Activated T-helper 1 cell treated with anti-CD3 and anti-CD28 coated beads, Interleukin-12 subunit alpha, Interleukin-12 subunit beta, Interleukin-2, Interleukin-4 antibody, amounts not matched to agents 30 ng/mL and 10 ng/mL and 1 ng/mL, durations not matched to agents 14 hours and 24 hours and 36 hours (primary cell): Measurements from ENCODE around the gene RAD52. TPM values are rescaled to one million over a fixed set of nuclear protein-coding genes. Genes with fewer than 3 reads are reported as not detected.

ENCODE experiments used
- DNase-seq: peaks from one replicate; pipeline ENCODE4 v3.0.0; 2021; ENCODE audit warnings: low spot score
- H3K27ac Mint-ChIP-seq: one replicate; pipeline ENCODE4 v1.8.0; 2021; ENCODE audit warnings: mild to moderate bottlenecking, mixed read lengths
- H3K27me3 Mint-ChIP-seq: one replicate; pipeline ENCODE4 v1.8.0; 2022; ENCODE audit warnings: mild to moderate bottlenecking, moderate library complexity, mixed read lengths; ENCODE audit not compliant: insufficient read depth
- H3K36me3 Mint-ChIP-seq: one replicate; pipeline ENCODE4 v1.8.0; 2021; ENCODE audit warnings: low read depth, mixed read lengths
- H3K4me1 Mint-ChIP-seq: one replicate; pipeline ENCODE4 v1.8.0; 2021; ENCODE audit warnings: low read depth, mixed read lengths
- H3K4me3 Mint-ChIP-seq: one replicate; pipeline ENCODE4 v1.8.0; 2021; ENCODE audit warnings: mild to moderate bottlenecking, moderate library complexity, mixed read lengths
- H3K9me3 Mint-ChIP-seq: one replicate; pipeline ENCODE4 v1.8.0; 2021; ENCODE audit warnings: mixed read lengths
- intact Hi-C: fragments of 100-400 bp; cut with micrococcal nuclease; formaldehyde crosslinking; loops from one replicate; pipeline ENCODE4 v1.15.1; 2024
- total RNA-seq: library from RNA; stranded (reverse); gene quantifications from 2 replicates; pipeline ENCODE4 v1.2.3, GENCODE V29; 2022

RAD52 gene
- total RNA-seq, 1 donor from 2014 or later: 15.4 TPM

DNA sequence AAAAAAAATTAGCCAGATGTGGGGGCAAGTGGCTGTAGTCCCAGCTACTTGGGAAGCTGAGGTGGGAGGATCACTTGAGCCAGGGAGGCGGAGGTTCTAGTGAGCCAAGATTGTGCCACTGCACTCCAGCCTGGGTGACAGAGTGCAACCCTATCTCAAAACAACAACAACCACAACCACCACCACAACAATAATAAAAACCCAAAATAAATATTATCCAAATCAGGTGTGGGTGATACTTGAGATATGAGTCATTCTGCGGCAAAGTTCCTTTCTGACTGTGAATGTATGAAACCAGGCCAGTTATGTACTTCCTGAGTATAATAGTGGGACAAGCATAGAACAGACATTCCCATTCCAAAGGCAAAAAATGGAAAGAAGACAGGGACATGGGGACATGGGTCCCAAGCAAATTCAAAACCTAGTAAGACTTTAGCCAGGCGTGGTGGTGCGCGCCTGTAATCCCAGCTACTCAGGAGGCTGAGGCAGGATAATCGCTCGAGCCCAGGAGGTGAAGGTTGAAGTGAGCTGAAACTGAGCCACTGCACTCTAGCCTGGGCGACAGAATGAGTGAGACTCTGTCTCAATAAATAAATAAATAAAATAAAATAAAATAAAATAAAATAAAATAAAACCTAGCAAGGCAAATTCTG, 31.8 kb upstream of the RAD52 start:
- H3K27me3 Mint-ChIP-seq: peaks cover 8% of the 10 kb centered on the region
- no peak overlapping the region for H3K4me3 Mint-ChIP-seq
- peaks cover 14% of the 10 kb centered on the region for H3K4me1 Mint-ChIP-seq
- H3K27ac Mint-ChIP-seq: no peak overlapping the region
- intact Hi-C loops: no loop called here
- H3K9me3 Mint-ChIP-seq: no peaks in the 10 kb centered on the region
- no peaks in the 10 kb centered on the region for H3K36me3 Mint-ChIP-seq
- DNase-seq: no peak

DNA sequence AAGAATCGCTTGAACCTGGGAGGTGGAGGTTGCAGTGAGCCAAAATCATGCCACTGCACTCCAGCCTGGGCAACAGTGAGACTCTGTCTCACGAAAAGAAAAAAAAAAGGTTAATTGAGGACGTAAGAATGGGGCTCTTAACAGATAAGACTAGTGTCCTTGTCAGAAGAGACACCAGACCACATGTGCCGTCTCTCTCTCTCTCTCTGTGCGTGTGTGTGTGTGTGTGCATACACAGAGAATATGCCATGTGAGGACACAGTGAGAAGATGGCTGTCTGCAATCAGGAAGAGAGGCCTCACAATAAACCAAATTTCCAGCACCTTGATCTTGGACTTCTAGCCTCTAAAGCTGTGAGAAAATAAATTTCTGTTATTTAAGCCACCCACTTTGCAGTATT, 29.9 kb upstream of the RAD52 start:
- no peak for DNase-seq
- H3K36me3 Mint-ChIP-seq: no peaks in the 10 kb centered on the region
- no peaks in the 10 kb centered on the region for H3K9me3 Mint-ChIP-seq
- no peak overlapping the region for H3K27ac Mint-ChIP-seq
- peaks cover 14% of the 10 kb centered on the region for H3K4me1 Mint-ChIP-seq
- intact Hi-C loops: no loop called here
- peaks cover 8% of the 10 kb centered on the region for H3K27me3 Mint-ChIP-seq
- no peak overlapping the region for H3K4me3 Mint-ChIP-seq

DNA sequence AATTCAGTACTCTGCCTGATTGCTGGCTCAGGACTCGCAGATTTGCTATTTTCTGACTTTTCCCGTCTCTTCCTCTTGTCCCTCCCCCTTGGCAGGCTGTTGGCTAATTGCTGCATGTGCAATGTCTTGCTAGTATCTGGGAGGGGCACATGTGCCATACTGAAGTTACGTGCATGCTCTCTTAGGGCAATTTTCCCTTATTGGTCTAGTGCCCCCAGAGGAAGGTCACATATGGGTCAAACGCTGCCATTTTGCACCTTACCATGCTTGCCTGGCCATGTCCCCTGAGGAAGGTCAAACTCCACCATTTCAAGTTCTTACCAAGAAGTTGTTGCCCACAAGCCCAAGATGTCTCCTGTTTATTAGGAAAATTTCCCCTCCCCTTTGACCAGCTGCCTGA, 27.7 kb upstream of the RAD52 start:
- Mint-ChIP-seq H3K27ac (no peak overlapping the region), H3K36me3 (no peaks in the 10 kb centered on the region), H3K4me3 (no peak overlapping the region), H3K4me1 (peaks cover 11% of the 10 kb centered on the region), H3K27me3 (peaks cover 5% of the 10 kb centered on the region), H3K9me3 (no peaks in the 10 kb centered on the region)
- intact Hi-C loops: no loop called here
- DNase-seq: no peak

DNA sequence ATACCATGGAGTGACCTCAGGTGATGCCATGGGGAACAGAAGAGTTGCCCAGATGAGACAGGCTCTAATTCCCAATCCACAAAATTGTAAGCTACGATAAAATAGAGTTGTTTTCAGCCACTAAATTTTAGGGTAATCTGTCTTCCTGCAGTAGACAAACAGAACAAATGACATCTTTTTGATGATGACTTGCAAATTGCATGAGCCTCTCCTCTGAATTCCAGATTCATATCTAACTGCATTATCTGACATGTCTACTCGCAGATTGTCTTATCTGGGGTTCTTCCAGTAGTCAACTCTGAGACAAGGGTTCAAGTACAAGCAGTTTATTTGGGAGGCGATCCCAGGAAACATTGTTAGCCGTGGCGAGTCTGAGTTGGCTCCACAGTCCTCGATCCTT, 27.1 kb upstream of the RAD52 start:
- no peaks in the 10 kb centered on the region for H3K36me3 Mint-ChIP-seq
- no peak for DNase-seq
- no peak overlapping the region for H3K4me3 Mint-ChIP-seq
- H3K27ac Mint-ChIP-seq: no peak overlapping the region
- H3K9me3 Mint-ChIP-seq: no peaks in the 10 kb centered on the region
- H3K4me1 Mint-ChIP-seq: peaks cover 8% of the 10 kb centered on the region
- H3K27me3 Mint-ChIP-seq: peaks cover 5% of the 10 kb centered on the region
- intact Hi-C loops: no loop called here

DNA sequence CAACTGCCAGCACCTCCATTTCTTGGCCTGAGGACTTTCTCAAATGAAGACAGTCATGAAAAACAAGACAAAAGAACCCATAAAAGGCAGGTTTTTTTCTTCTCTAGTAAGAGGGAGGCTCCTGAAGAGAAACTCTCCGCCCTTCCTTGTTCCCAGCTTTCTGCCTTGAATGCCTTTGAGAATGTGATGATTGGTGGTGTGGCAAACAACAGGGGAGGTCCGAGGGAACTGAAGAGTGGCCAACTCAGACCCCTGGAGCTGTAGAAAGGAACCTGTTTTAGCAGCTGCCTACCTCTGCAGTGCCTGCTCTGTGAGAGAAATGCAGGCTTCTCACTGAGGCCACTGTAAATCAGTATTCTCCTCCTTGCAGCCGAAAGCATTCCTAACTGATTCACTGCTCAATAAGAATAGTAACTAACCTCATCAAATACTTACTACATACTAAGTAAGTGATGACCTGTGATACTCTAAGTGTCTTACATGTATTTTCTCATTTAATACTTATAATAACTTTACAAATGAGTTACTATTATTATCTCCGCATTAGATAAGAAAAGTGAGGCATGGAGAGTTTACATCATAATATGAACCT, 24.9 kb upstream of the RAD52 start:
- no peak overlapping the region for H3K4me3 Mint-ChIP-seq
- H3K36me3 Mint-ChIP-seq: no peaks in the 10 kb centered on the region
- no peak for DNase-seq
- H3K27me3 Mint-ChIP-seq: peaks cover 3% of the 10 kb centered on the region
- intact Hi-C loops: no loop called here
- no peaks in the 10 kb centered on the region for H3K4me1 Mint-ChIP-seq
- H3K27ac Mint-ChIP-seq: no peak overlapping the region
- H3K9me3 Mint-ChIP-seq: no peaks in the 10 kb centered on the region

DNA sequence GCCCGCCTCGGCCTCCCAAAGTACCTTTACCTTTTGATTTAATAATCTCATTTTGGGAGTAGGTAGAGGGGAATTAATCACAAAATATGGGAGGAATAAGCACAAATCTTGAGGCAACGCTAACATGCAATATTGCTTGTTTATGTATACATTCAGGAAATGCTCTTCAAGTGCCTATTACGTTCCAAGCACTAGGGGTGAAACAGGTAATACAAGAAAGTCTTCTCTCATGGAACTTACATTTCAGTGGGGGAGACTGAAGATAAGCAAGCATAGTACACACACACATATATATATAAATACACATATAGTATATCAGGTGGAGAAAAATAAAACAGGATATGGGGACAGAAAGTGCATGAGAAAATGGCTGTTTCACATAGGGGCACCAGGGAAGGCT, 22.5 kb upstream of the RAD52 start:
- DNase-seq: no peak
- Mint-ChIP-seq H3K4me1 (no peaks in the 10 kb centered on the region), H3K27me3 (peaks cover 3% of the 10 kb centered on the region), H3K4me3 (no peak overlapping the region), H3K27ac (no peak overlapping the region), H3K36me3 (no peaks in the 10 kb centered on the region), H3K9me3 (no peaks in the 10 kb centered on the region)
- intact Hi-C loops: no loop called here

DNA sequence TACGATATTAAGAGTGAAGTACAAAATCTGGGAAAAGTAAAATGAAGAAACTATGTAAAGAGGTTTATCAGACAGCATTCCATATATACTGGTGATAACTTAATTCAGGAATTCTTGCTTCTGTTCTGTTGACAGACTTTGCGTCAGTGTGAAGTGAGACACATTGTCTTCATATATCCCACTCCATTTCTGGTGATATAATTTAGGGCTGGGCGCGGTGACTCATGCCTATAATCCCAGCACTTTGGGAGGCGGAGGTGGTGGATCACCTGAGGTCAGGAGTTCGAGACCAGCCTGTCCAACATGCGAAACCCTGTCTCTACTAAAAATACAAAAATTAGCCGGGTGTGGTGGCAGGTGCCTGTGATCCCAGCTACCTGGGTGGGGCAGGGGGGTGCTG, 20.3 kb upstream of the RAD52 start:
- peaks cover 3% of the 10 kb centered on the region for H3K27me3 Mint-ChIP-seq
- H3K9me3 Mint-ChIP-seq: no peaks in the 10 kb centered on the region
- DNase-seq: no peak
- no peak overlapping the region for H3K4me3 Mint-ChIP-seq
- H3K27ac Mint-ChIP-seq: no peak overlapping the region
- intact Hi-C loops: no loop called here
- H3K4me1 Mint-ChIP-seq: no peaks in the 10 kb centered on the region
- H3K36me3 Mint-ChIP-seq: no peaks in the 10 kb centered on the region

DNA sequence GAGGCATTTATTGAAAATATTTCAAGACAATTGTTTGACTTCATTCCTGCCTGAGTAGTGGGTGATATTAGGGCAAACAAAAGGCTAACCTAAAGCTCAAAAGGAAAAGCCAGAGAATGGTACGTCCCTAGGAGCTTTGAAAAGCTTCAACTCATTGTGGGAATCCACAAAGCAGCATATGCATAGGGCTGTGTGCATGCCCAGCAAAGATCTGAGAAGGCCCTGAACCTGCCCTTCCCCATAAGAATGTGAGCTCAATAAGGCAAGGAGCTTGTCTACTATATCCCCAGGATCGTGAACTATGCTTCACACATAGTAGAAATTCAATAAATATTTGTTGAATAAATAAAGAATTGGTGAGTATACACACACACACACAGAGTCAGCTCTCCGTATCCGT, 19.1 kb upstream of the RAD52 start:
- H3K9me3 Mint-ChIP-seq: no peaks in the 10 kb centered on the region
- no peaks in the 10 kb centered on the region for H3K36me3 Mint-ChIP-seq
- H3K4me3 Mint-ChIP-seq: no peak overlapping the region
- H3K4me1 Mint-ChIP-seq: no peaks in the 10 kb centered on the region
- no peak for DNase-seq
- intact Hi-C loops: no loop called here
- peaks cover 3% of the 10 kb centered on the region for H3K27me3 Mint-ChIP-seq
- no peak overlapping the region for H3K27ac Mint-ChIP-seq

DNA sequence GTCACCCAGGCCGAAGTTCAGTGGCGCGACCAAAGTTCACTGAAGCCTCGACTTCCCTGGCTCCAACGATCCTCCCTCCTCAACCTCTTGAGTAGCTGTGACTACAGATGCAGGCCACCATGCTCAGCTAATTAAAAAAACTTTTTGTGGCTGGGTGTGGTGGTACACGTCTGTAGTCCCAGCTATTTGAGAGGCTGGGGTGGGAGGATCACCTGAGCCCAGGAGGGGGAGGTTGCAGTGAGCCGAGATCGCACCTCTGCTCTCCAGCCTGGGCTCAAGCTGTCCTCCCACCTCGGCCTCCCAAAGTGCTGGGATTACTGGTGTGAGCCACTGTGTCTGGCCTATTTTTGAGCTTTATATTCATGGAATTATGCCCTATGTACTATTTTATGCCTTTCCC, 18.1 kb upstream of the RAD52 start:
- Mint-ChIP-seq H3K4me1 (no peaks in the 10 kb centered on the region), H3K9me3 (no peaks in the 10 kb centered on the region), H3K36me3 (no peaks in the 10 kb centered on the region), H3K27ac (no peak overlapping the region), H3K4me3 (no peak overlapping the region), H3K27me3 (peaks cover 3% of the 10 kb centered on the region)
- intact Hi-C loops: no loop called here
- no peak for DNase-seq

DNA sequence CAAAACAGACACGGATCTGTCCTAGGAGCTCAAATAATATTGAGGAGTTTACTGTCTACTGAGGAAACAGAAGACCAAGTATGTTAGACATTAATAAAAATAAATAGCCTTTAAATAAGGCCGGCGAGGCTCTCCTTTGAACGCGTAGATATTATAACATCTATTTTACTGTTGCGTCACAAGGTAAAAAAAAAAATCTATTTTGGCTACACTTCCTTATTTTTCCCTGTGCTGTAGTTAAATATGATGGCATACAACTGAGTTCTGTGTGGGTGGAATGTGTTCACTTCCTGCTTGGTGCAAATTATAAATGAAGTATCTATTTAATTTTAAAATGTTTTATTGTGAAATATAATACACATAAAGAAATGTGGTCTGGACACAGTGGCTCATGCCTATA, 17.2 kb upstream of the RAD52 start:
- Mint-ChIP-seq H3K9me3 (no peaks in the 10 kb centered on the region), H3K27me3 (peaks cover 3% of the 10 kb centered on the region), H3K4me3 (no peak overlapping the region), H3K4me1 (no peaks in the 10 kb centered on the region), H3K36me3 (no peaks in the 10 kb centered on the region), H3K27ac (no peak overlapping the region)
- intact Hi-C loops: no loop called here
- no peak for DNase-seq

DNA sequence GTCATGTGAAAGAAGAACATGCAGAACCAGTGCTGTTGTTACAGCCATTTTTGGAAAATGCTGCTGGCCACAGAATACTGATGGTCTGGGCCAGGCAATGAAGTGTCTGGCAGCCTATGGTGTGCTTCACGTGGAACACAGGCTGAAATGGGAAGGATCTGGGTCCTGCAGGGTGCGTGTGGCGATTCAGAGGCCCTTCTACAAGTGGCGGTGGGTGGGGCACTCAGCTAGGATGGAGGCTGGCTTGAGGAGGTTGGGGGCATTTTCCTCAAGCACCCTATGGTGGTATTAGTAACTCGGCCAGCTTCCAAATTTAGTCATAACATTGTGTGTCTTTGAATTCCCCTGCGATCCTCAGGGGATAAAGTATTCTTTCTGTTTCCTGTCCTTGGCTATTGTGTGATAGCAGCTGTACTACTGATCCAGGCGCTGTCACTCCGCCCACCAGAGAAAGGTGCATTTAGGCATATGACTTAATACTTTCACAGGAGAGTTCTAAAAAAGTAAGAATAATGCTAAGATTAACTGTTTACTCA, 9.2 kb upstream of the RAD52 start:
- H3K27ac Mint-ChIP-seq: no peak overlapping the region
- H3K4me3 Mint-ChIP-seq: no peak overlapping the region
- DNase-seq: no peak
- no peaks in the 10 kb centered on the region for H3K9me3 Mint-ChIP-seq
- no peaks in the 10 kb centered on the region for H3K4me1 Mint-ChIP-seq
- peaks cover 3% of the 10 kb centered on the region for H3K27me3 Mint-ChIP-seq
- H3K36me3 Mint-ChIP-seq: no peaks in the 10 kb centered on the region
- intact Hi-C loops: no loop called here

DNA sequence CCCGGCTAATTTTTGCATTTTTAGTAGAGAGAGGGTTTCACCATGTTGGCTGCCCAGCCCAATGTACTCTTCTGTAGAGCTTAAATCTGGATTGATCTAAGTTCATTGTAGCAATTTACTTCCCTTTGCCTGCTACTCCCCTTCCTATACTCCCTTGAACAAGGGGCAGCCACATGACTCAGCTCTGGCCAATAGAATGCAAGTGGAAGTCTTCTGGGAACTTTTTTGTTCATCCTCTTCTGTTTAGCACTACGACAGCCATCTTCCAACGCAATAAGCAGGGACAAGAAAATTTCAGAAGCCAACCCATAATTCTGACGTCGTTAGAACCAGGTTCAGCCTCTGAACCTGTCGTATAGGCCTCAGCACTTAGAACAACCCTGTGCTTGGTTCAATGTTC, 6.4 kb upstream of the RAD52 start:
- peaks cover 9% of the 10 kb centered on the region for H3K27me3 Mint-ChIP-seq
- no peak overlapping the region for H3K4me3 Mint-ChIP-seq
- H3K9me3 Mint-ChIP-seq: no peaks in the 10 kb centered on the region
- DNase-seq: no peak
- no peaks in the 10 kb centered on the region for H3K36me3 Mint-ChIP-seq
- no peak overlapping the region for H3K27ac Mint-ChIP-seq
- no peaks in the 10 kb centered on the region for H3K4me1 Mint-ChIP-seq
- intact Hi-C loops: no loop called here

DNA sequence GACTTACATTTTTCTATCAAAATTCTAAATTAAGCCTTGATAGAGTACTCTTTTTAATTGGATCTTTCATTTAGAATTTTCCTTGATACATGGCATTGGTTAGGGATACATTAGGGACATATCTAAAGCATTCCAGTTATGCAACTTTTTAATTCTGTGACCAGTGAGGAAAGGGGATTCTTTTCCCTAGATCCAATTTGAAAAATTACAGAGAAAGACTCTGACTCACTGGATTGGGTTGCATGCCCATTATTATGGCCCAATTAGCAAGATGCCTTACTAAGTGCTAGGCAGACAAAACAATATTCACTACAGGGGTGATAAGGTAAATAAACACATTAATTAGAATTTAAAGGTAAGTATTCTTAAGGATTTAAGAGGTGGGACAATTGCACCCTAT, 5.2 kb upstream of the RAD52 start:
- intact Hi-C loops: loop anchor here (5.0 kb wide), 1 partner anchor 82 kb away; no protein-coding TSS in a partner anchor
- Mint-ChIP-seq H3K4me1 (no peaks in the 10 kb centered on the region), H3K9me3 (no peaks in the 10 kb centered on the region), H3K36me3 (no peaks in the 10 kb centered on the region), H3K27me3 (peaks cover 9% of the 10 kb centered on the region), H3K27ac (no peak overlapping the region), H3K4me3 (no peak overlapping the region)
- no peak for DNase-seq
